Transverse colon (tissue), 4 donors: ENCODE measurements around the gene CS. TPM values are rescaled to one million over a fixed set of nuclear protein-coding genes. Genes with fewer than 3 reads are reported as not detected.

Experiments used
- DNase-seq: peaks from one replicate; pipeline ENCODE4 v3.0.0-alpha.2; 2019
- H3K27ac ChIP-seq, 4 donors: fragments of 200-600 bp; sonication (generic); 2 replicates each; pipeline ENCODE4 v1.5.1; 2016 to 2018; ENCODE audit warnings: inconsistent platforms in 4 of 4
- H3K27me3 ChIP-seq: fragments of 200-600 bp; sonication (generic); 2 replicates; pipeline ENCODE4 v1.5.1; 2017; ENCODE audit warnings: inconsistent platforms
- H3K36me3 ChIP-seq, 4 donors: fragments of 200-600 bp; sonication (generic); 2 replicates each; pipeline ENCODE4 v1.5.1; 2017 to 2019; ENCODE audit warnings: inconsistent platforms in 4 of 4
- H3K4me1 ChIP-seq, 4 donors: fragments of 200-600 bp; sonication (generic); 2 replicates each; pipeline ENCODE4 v1.5.1; 2017 to 2020; ENCODE audit warnings: inconsistent platforms in 4 of 4
- H3K4me3 ChIP-seq, 4 donors: fragments of 200-600 bp; sonication (generic); 1 replicate in 1 of 4; 2 replicates in 3 of 4; pipeline versions ENCODE4 v1.5.1 to v1.6.1; 2017 to 2019; ENCODE audit warnings: inconsistent platforms in 4 of 4
- H3K9me3 ChIP-seq, 2 donors: fragments of 200-600 bp; sonication (generic); 2 replicates each; pipeline ENCODE4 v1.5.1; 2017 to 2019; ENCODE audit warnings: inconsistent platforms in 2 of 2
- CTCF ChIP-seq, 5 experiments: fragments of 200-600 bp in 3 of 5; fragments of 450-650 bp in 2 of 5; sonication (generic) in 3 of 5; IDR thresholded peaks; 1 replicate in 2 of 5; 2 replicates in 3 of 5; pipeline ENCODE4 v1.5.1; 2016 to 2017; ENCODE audit warnings: antibody characterized with exemption in 5 of 5, inconsistent platforms in 3 of 5, mild to moderate bottlenecking in 2 of 5, moderate library complexity in 1 of 5
- EP300 ChIP-seq: sonication (generic); formaldehyde crosslinking; IDR thresholded peaks from one replicate; pipeline ENCODE4 v1.6.1; 2017; ENCODE audit warnings: antibody characterized with exemption, low read depth
- POLR2A ChIP-seq: fragments of 450-650 bp; IDR thresholded peaks from one replicate; pipeline ENCODE4 v1.6.1; 2016; ENCODE audit warnings: antibody characterized with exemption, mild to moderate bottlenecking, moderate library complexity
- POLR2AphosphoS5 ChIP-seq, 3 donors: sonication (generic); formaldehyde crosslinking; IDR thresholded peaks; one replicate each; pipeline ENCODE4 v1.6.1; 2016; ENCODE audit warnings: antibody characterized with exemption in 3 of 3
- WGBS, 2 donors: methylation state at CpG; one replicate each; pipeline ENCODE4 v1.1.5; 2018; ENCODE audit warnings: low coverage in 1 of 2; 5-methylcytosine and 5-hydroxymethylcytosine counted together
- in situ Hi-C, 4 donors: fragments of 200-750 bp; cut with MboI; loops; one replicate each; pipeline versions ENCODE4 v1.15.0 to v1.15.1; 2017; ENCODE audit warnings: low sequenced_read_pairs in 3 of 4, low pct_ligation_motif_present in 1 of 4, low pct_unique_long_range_greater_than_20kb in 1 of 4
- intact Hi-C: fragments of 100-400 bp; cut with DNase I; formaldehyde crosslinking; loops from one replicate; pipeline ENCODE4 v1.15.1; 2023; ENCODE audit warnings: low total_unique reads
- total RNA-seq, 4 donors: library from RNA; depleted of rRNA; stranded (reverse); fragments of >200 nt; gene quantifications; one replicate each; pipeline ENCODE4 v1.1.0, GENCODE V29; 2016

The CS gene
- total RNA-seq, 4 donors from 2014 or later, result 92.4 to 297 (median 213) TPM

- intact Hi-C loops, result no loop called here
- WGBS, 2 donors, result 85% methylated on average over 3 of the region's 3 CpGs; no CpG with 5 or more reads in 1 of the 2 donors
- TF ChIP-seq CTCF (IDR thresholded peaks at IDR 0.05), result no peak
- Histone ChIP-seq H3K4me3 (no peak overlapping the region), H3K36me3 (peaks cover 0 to 30% (median 3%) of the 10 kb centered on the region in 4 donors), H3K27ac (no peak overlapping the region), H3K9me3 (no peaks in the 10 kb centered on the region), H3K27me3 (no peaks in the 10 kb centered on the region), H3K4me1 (peaks cover 13 to 17% (median 16%) of the 10 kb centered on the region in 4 donors)
- in situ Hi-C loops, result loop anchor here in 1 of 4 donors (10.0 kb wide), 1 partner anchor 147 kb away; the partner anchor contains the start of gene SPRYD4
- no peak for DNase-seq
Measured at GRCh38 chr12:56317675-56318074, 17.5 kb upstream of the CS start.

- Histone ChIP-seq H3K9me3 (no peaks in the 10 kb centered on the region), H3K4me3 (peak within 1 kb of the TSS; percentile 76 to 92 (median 79)), H3K27me3 (no peaks in the 10 kb centered on the region), H3K27ac (peak within 1 kb of the TSS; percentile 91 to 97 (median 92)), H3K4me1 (peaks cover 13 to 17% (median 16%) of the 10 kb centered on the region in 4 donors), H3K36me3 (peaks cover 0 to 27% (median 0%) of the 10 kb centered on the region in 4 donors)
- intact Hi-C loops (no loop called here), in situ Hi-C loops (loop anchor here in 1 of 4 donors (10.0 kb wide), 1 partner anchor 149 kb away; the partner anchor contains the start of gene SPRYD4)
- TF ChIP-seq CTCF (IDR thresholded peaks at IDR 0.05) (peak in 3 of 5 experiments; percentile 17 to 34 (median 33)), POLR2A (peak; percentile 88), POLR2AphosphoS5 (IDR thresholded peaks at IDR 0.05) (peak; percentile 82 to 86 (median 83)), EP300 (peak; percentile 27)
- DNase-seq, result peak; percentile 96
- WGBS, 2 donors, result 1% methylated on average over 51 of the region's 62 CpGs; no CpG with 5 or more reads in 1 of the 2 donors
Measured at GRCh38 chr12:56315622-56316473, 15.7 kb upstream of the CS start, which contains the start of gene CNPY2. Gene CNPY2 (minus strand): TSS chr12:56315988. CDS start chr12:56315217, 771 bp downstream.

GRCh38 chr12:56315249-56315621, 15.1 kb upstream of the CS start:
- 0% methylated on average over 11 of the region's 11 CpGs; no CpG with 5 or more reads in 1 of the 2 donors for WGBS, 2 donors
- TF ChIP-seq POLR2AphosphoS5 (IDR thresholded peaks at IDR 0.05), result no peak
- no peak for TF ChIP-seq POLR2A
- no peak for TF ChIP-seq CTCF (IDR thresholded peaks at IDR 0.05)
- TF ChIP-seq EP300, result no peak
- H3K4me3 ChIP-seq, result peak overlapping the region; percentile 76 to 92 (median 79)
- DNase-seq, result peak; percentile 24
- H3K4me1 ChIP-seq, result peaks cover 13 to 17% (median 16%) of the 10 kb centered on the region in 4 donors
- H3K36me3 ChIP-seq, result peaks cover 0 to 26% (median 0%) of the 10 kb centered on the region in 4 donors
- no peaks in the 10 kb centered on the region for H3K9me3 ChIP-seq
- intact Hi-C loops, result no loop called here
- in situ Hi-C loops, result loop anchor here in 1 of 4 donors (10.0 kb wide), 1 partner anchor 150 kb away; the partner anchor contains the start of gene SPRYD4
- no peaks in the 10 kb centered on the region for H3K27me3 ChIP-seq
- peak overlapping the region; percentile 91 to 97 (median 92) for H3K27ac ChIP-seq

- no peak for TF ChIP-seq EP300
- TF ChIP-seq POLR2AphosphoS5 (IDR thresholded peaks at IDR 0.05), result no peak
- no peak for TF ChIP-seq CTCF (IDR thresholded peaks at IDR 0.05)
- no peak for TF ChIP-seq POLR2A
- no peaks in the 10 kb centered on the region for H3K9me3 ChIP-seq
- H3K27ac ChIP-seq, result no peak overlapping the region
- no peaks in the 10 kb centered on the region for H3K27me3 ChIP-seq
- H3K36me3 ChIP-seq, result peaks cover 0 to 23% (median 2%) of the 10 kb centered on the region in 4 donors
- intact Hi-C loops, result no loop called here
- peaks cover 7 to 13% (median 10%) of the 10 kb centered on the region in 4 donors for H3K4me1 ChIP-seq
- no peak for DNase-seq
- H3K4me3 ChIP-seq, result no peak overlapping the region
- in situ Hi-C loops, result loop anchor here in 1 of 4 donors (10.0 kb wide), 1 partner anchor 154 kb away; the partner anchor contains the start of gene SPRYD4
- 80 to 95% methylated on average over 1 to 12 of the region's 12 CpGs for WGBS, 2 donors
Measured at GRCh38 chr12:56311003-56311402, 10.9 kb upstream of the CS start.
